ENCODE measurements around the gene SUN1.

Gene SUN1

GRCh38 chr7:893686-894085, 61.4 kb downstream of the SUN1 start:
- DNase-seq: no peak

- no peak for DNase-seq
Observed at GRCh38 chr7:894164-894867, 62.0 kb downstream of the SUN1 start.

- DNase-seq: no peak
Observed at GRCh38 chr7:894927-895450, 62.7 kb downstream of the SUN1 start.

- DNase-seq: no peak
Observed at GRCh38 chr7:895451-896052, 63.3 kb downstream of the SUN1 start.

GRCh38 chr7:896346-897075, 64.2 kb downstream of the SUN1 start:
- DNase-seq: no peak

- DNase-seq: no peak
Observed at GRCh38 chr7:897086-897485, 64.8 kb downstream of the SUN1 start.

GRCh38 chr7:897771-898376, 65.6 kb downstream of the SUN1 start:
- no peak for DNase-seq

GRCh38 chr7:898460-898854, 66.2 kb downstream of the SUN1 start:
- DNase-seq: no peak

- no peak for DNase-seq
Observed at GRCh38 chr7:898855-899681, 66.8 kb downstream of the SUN1 start.

- no peak for DNase-seq
Observed at GRCh38 chr7:899806-900205, 67.5 kb downstream of the SUN1 start.

- DNase-seq: no peak
Observed at GRCh38 chr7:900331-901040, 68.2 kb downstream of the SUN1 start.

GRCh38 chr7:901041-901387, 68.7 kb downstream of the SUN1 start:
- no peak for DNase-seq

- peak; percentile 53 for DNase-seq
Observed at GRCh38 chr7:901388-902154, 69.3 kb downstream of the SUN1 start.

GRCh38 chr7:902996-903395, 70.7 kb downstream of the SUN1 start:
- no peak for DNase-seq

GRCh38 chr7:903921-904755, 71.9 kb downstream of the SUN1 start:
- DNase-seq: no peak

GRCh38 chr7:904847-905246, 72.6 kb downstream of the SUN1 start:
- DNase-seq: no peak

GRCh38 chr7:906776-907157, 74.5 kb downstream of the SUN1 start:
- no peak for DNase-seq

- peak; percentile 41 for DNase-seq
Observed at GRCh38 chr7:907158-907980, 75.1 kb downstream of the SUN1 start.

GRCh38 chr7:908159-908581, 75.9 kb downstream of the SUN1 start:
- no peak for DNase-seq
